Kidney tubule cell (primary cell): ENCODE results near the gene WLS.
"Not testable (repeated sequence)": the region's sequence is repeated elsewhere in the genome, so short reads cannot be mapped to it uniquely, and the experiment has no call there.

ENCODE experiments used
- DNase-seq: peaks from one replicate; pipeline ENCODE4 v3.0.0-alpha.2; 2018; ENCODE audit warnings: low spot score

The WLS gene

GRCh38 chr1:68232289-68233148, at the start of gene WLS:
WLS (minus strand) TSS chr1:68232523; CDS start chr1:68232299, 224 bp downstream.
- DNase-seq: peak; percentile 76

- DNase-seq: no peak
These were observed 48.0 kb upstream of the WLS start for GRCh38 chr1:68280286-68280685.

GRCh38 chr1:68279846-68280245, 47.5 kb upstream of the WLS start:
- peak; percentile 1 for DNase-seq

DNA sequence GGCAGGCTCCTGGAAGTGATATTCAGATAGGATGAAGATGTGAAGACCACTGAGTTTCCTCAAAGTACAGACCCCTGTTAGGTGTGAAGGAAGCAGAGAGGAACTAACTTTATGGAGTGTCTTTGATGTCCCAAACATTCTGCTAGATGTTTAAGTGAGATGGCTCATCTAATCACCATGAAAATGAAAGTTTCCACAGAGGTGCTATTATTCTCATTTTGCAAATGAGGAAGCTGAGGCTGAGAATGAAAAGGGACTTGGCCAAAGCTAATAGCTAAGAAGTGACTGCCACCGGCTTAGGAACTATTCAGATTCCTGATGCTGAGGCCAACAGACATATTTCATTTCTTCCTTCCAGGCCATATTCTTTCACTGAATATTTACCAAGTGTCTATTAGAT, 45.9 kb upstream of the WLS start:
- no peak for DNase-seq

- DNase-seq: no peak
These were observed 44.1 kb upstream of the WLS start for GRCh38 chr1:68276448-68276847.

DNA sequence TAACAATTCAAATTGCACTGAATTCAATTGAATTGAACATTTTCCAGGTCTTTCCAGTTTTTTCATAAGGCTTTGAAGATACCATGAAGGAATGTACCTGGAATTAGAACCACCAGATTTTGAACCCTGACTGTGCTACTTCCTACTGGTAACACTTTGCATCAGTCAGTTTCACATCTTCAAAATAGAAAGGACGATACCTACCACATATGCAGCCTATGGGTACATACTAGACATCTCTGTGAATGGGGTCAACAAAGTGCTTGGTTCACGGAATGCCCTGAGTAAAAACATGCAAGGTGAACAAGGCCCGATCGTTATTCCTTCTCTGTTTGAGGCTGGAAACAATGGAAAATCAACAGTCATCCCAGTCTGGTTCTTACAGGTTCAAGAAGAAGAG, 41.2 kb upstream of the WLS start:
- no peak for DNase-seq

- DNase-seq: no peak
These were observed 39.3 kb upstream of the WLS start for GRCh38 chr1:68271596-68271995.

DNA sequence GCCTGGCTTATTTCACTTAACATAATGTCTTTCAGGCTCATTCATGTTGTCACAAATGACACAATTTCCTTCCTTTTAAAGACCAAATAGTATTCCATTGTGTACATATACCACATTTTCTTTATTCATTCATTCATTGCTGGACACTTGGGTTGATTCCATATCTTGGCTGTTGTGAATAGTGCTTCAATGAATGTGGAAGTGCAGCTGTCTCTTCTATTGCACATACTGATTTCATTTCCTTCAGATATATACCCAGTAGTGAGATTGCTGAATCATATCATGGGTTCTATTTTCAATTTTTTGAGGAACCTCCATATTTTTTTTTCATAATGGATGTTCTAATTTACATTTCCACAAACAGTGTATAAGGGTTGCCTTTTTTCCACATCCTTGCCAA, 38.6 kb upstream of the WLS start:
- no peak for DNase-seq

GRCh38 chr1:68269637-68270430, 37.5 kb upstream of the WLS start:
- DNase-seq: peak; percentile 84

- no peak for DNase-seq
These were observed 36.7 kb upstream of the WLS start for GRCh38 chr1:68268896-68269483.

DNA sequence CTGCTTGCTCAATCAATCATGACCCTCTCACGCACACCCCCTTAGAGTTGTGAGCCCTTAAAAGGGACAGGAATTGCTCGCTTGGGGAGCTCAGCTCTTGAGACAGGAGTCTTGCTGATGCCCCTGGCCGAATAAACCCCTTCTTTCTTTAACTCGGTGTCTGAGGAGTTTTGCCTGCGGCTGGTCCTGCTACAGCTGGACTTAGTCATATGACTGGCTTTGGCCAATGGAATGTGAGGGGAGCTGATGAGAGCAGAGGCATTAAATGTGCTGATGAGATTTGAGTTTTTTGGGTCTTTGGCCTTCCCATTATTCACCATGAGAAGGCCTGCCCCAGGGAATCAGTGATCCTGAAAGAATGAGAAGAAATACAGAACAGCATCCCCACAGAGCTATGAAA, 24.5 kb upstream of the WLS start:
- DNase-seq: not testable (repeated sequence)

- DNase-seq: no peak
These were observed 23.0 kb upstream of the WLS start for GRCh38 chr1:68255301-68255700.

DNA sequence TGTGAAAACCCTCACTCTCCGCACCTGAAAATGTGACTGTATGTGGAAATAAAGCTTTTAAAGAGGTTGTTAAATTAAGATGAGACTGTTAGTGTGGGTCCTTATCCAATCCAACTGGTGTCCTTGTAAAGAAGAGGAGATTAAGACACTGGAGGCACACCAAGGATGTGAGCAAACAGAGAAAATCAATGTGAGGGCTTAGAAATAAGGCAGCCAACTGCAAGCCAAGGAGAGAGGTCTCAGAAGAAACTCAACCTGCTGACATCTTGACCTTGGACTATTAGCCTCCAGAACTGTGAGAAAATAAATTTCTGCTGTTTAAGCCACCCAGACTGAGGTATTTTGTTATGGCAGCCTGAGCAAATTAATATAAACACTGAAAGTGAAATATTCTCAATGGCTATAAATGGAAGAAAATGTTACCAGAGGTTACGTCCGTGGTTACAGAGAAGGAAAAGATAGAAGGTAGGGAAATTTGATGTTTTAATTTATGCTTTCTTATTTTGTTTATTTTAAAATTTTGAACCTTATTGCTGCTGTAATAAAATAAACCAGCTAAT, 22.4 kb upstream of the WLS start:
- no peak for DNase-seq

GRCh38 chr1:68237040-68237439, 4.7 kb upstream of the WLS start:
- no peak for DNase-seq

- DNase-seq: peak; percentile 30
These were observed 1.8 kb upstream of the WLS start for GRCh38 chr1:68234094-68234493.

DNA sequence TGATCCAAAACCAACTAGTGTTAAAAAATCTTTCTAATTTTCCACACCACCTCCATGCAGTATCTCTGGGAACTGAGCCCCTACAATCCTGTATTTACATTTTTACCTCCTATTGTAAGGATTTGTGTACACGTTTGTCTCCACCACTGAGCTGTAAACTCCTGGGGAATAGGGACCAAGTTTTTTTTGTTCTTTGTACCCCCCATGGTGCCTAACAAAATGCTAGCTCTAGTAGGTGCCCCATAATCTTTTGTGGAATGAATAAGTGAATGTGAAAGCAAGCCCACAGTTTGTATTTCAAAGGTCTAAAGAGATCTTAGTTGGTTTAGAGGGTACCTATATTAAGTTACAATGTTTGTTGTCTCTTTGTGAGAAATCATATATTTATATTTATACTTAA, 879 bp upstream of the WLS start:
- DNase-seq: no peak

- peak; percentile 62 for DNase-seq
These were observed 565 bp downstream of the WLS start for GRCh38 chr1:68231627-68232288.

- peak; percentile 55 for DNase-seq
These were observed 1.3 kb downstream of the WLS start for GRCh38 chr1:68230901-68231626.

- peak; percentile 30 for DNase-seq
These were observed 1.9 kb downstream of the WLS start for GRCh38 chr1:68230484-68230802.

DNA sequence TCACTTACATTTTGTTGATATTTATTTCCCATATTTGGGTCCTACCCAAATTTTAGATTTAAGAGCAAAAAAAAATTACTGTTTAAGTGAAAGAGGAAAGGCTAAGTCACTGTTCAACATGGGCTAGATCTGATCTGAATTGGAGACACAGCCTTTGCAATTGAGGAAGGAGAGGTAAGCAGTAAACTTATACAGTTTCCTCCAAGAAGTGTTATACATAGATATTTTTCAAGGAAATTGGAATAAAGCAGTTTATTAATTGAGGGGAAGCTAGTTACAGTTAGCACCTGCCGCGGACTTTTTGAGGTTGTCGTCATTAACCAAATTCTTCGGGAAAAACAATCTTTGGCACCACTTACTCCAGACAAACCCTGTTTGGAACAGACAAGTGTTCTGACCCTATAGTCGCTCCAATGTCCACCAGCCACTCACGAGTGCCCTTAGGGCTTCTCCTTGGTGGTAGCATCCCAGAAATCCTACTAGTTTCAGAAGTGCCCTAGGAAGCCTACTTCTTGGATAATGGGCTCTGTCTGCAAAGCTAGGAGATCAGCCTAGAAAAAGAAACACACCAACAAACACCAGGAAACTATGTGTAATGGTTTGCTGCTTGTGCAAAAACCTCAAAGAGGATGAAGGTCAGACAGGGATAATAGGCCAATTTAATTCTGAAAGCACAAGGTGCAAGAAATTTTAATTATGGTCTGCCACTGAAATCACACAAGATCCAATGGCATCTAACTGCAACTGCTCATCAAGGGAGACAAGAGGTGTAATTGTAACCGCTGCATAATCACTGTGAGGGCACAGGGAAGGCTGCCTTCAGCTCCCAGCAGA, 2.5 kb downstream of the WLS start:
- DNase-seq: peak; percentile 33

GRCh38 chr1:68228851-68229250, 3.5 kb downstream of the WLS start:
- no peak for DNase-seq
